Activated CD4-positive, alpha-beta T cell treated with anti-CD3 and anti-CD28 coated beads, Interleukin-2, amount 50 U/mL, for 48 hours (primary cell): ENCODE data around the gene FYB2.

Experiments used
- DNase-seq, 2 experiments: peaks; one replicate each; pipeline ENCODE4 v3.0.0-alpha.2; 2020

The FYB2 gene

DNA sequence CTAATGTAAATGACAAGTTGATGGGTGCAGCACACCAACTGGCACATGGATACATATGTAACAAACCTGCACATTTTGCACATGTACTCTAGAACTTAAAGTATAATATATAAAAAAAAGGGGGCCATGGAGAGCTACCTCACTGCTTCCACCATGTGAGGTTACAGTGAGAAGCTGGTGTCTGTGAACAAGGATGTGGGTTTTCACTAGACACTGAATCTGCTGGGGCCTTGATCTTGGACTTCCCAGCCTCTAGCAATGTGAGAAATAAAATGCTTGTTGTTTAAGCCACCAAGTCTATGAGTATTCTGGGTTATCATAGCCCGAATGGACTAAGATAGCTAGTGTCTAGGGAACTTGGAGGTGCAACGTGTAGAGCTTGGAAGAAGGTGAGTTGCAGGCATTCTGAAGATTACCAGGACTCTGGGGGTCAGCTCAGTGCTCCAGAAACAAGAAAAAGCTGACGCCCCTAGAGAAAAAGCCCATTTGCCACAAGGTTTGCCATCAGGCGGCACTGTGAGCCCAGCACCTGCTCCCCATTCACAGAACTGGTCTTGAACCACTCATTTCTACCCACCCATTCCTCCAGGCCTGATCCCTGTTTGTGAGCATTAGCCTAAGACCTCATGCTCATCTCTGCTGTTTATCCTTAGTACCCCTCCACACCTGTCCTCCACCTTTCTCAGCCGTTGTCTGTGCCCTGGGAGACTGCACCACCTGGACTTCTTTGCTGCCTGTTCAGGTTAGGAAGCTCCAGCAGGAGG lies 15.1 kb upstream of the FYB2 start:
- no peak for DNase-seq

DNA sequence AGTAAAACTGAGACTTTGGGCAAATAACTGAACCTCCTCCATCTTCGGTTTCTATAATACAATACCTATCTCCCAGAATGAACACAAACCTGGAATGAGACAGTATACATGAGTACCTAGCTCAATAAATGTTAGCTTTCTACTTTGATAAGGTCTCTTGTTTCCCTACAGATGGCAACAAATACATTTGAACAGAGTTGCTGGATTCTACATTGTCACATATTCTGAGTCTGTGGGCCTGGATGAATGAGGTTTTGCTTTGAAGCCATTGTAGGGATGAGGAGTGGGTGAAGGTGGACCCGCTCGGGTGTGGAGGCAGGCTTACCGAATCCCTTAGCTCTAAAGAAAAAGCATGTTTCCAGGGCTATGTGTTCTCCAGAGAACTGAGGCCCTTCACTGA lies 13.9 kb upstream of the FYB2 start:
- DNase-seq, result no peak

DNA sequence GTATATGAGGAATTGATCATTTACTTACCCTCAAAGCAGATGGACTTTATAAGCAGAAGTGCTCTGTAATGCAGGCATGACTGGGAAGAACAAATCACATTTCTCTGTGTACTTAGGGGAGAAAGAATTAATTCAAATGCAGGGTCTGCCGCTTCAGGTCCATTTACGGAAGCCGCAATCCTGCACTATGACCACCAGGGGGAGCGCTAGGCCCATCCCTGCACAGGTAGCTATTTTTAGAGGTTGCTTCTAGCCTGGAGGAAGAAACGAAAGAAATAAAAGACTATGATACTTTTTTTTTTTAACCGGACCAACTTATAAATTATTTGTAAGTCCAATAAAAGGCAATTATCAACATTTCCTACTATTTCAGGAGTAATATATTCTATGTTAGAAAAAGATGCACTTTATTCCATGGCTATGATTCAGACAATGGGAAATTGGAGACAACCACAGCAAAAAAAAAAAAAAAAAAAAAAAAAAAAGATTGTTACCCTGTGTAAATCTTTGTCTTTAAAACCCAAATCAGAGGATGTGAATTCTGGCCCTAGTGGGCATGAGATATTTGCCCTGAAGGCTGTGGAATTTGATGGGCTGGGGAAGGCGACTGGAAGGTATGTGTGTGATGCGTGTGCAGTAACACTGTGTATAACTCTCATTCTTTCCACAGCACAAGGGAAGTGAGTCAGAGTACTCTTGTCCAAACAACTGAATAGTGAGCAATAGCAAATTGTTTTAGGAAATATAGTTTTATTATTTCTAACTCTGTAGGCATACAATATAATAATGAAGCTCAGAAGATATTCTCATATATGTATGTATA lies 12.9 kb upstream of the FYB2 start:
- peak; percentile 57 to 68 for DNase-seq

DNA sequence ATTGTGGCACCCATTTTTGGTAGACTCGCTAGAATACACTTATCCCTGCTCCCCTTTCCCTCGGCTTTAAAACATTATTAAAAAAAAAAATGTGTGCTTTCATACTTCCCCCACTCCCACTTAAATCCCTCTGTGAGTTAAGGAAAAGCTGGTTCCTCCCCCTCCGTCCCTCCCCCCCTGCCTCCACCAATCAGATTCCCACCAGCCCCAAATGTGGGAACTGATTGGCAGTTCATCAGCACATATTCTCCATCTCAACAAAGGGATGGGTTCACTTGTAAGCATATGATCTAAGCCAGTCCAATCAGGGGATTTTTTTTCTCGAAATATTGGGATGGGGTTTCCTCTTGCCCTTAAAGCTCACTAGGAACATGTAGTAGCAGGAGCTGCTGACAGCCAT lies 10.8 kb upstream of the FYB2 start:
- DNase-seq, result no peak

DNA sequence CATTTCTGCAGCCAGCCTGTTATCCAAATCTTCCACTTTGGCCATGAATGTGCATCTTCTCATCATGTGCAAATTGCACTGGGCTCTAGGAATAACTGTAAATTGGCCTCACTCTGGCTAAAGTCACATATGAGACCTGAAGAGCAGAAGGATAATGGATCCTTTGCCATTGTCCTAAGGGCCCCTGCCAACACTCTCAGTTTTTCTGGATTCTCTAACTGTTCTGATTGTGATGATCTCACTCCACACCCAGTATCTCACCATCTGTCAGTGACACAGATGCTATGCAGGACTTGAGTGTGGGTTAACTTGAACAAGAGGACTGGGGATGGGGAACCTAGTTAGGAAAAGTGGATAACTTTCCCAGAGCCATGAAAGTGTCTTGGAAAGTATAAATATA lies 8.5 kb upstream of the FYB2 start:
- no peak for DNase-seq

DNA sequence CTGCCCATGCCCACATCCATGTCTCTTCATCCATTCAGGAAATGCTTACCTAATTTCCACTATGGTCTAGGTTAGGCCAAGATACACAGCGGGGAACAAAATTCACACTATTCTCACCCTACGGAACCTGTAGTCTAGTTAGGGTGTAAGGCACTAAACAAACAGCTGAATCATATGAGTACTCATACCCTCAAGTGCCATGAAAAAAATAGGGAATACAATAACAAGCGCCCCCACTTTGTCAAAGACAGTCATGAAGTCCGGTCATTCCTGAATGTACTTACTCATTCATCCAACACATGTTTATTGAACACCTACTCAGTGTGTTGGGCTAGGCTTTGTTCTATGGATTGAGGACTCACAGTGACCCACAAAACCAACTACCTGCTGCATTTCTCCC lies 6.2 kb upstream of the FYB2 start:
- DNase-seq, result no peak

DNA sequence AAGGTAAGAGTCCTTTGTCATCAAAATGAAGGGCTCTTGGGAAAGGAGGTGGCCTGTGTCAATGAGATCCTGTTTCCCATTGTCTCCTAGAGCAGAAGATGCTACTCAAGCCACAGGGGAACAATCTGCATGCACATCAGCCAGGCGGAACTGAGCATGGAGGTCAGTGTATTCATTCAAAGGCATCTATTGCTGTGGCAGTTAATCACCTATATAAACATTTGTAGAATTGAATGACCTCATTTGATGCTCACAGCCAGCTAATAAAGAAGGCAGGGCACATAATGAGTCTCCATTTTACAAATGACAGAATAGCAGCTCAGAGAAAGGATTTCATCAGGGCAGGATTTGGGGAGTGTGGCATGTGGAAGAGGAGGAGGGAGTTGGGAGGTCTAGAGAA lies 5.7 kb upstream of the FYB2 start:
- no peak for DNase-seq

DNA sequence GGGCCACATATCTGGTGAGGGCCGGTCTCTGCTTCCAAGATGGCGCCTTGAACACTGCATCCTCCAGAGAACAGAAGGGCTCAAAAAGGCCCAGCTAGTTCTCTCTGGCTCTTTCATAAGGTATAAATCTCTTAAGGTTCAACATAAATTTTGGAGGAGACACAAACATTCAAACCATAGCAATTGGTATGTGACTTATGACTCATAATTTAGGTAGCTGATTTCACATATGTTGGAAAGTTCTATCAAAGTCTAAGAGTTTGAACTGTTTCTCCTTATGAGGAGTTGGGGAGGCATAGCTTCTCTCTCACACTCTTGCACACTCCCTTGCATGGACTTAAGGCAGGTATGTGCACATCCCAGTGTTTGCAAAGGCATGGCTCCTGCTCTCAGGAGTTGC lies 5.1 kb upstream of the FYB2 start:
- DNase-seq, result no peak

DNA sequence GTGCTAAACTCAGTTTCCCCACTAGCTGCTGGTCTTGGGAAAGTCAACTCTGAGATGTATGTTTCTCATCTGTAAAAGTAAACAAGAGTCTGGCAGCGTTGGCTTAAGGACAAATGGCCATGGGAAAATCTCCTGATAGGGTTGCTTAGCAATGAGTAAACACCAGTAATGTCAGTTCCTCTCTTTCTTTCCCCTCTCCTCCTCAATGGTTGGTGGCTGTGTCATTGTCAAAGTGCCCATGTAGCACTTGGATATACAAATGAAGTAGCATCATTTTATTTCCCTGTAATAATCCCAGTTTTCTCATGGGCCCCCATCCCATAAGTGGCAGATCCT lies 2.2 kb upstream of the FYB2 start:
- DNase-seq, result no peak

DNA sequence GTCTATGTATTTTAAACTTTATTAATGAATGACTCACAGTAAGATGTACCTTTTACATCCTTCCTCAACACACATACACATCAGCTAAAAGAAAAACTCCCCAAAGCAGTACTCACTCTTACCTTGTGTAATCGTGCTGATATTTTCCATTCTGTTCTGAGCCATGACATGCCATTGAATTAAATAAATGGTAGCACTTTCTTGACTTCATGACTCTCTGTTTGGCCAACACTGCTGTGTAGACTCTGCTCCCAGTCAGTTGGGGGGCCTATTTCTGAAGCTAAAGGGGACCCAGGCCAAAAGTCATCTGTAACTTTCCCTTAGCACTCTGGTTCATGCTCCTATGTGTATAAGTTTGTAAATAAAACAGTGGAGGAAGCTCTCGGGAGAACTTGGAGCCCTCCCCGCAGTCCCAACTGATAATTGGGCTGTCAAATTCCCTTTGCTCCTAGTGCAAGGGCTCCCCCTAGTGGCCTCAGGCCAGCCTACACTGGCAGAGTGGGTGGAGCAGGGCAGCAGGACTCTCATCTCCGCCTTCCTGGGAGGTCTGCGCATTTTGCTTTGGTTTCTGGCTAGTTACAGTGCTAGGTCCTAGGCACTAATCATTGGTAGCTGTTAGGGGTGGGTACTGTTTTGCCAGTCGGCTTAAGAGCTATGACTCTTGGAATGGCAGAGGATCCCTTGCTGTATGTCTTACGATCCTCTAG lies 1.7 kb upstream of the FYB2 start:
- peak; percentile 82 to 85 for DNase-seq

DNA sequence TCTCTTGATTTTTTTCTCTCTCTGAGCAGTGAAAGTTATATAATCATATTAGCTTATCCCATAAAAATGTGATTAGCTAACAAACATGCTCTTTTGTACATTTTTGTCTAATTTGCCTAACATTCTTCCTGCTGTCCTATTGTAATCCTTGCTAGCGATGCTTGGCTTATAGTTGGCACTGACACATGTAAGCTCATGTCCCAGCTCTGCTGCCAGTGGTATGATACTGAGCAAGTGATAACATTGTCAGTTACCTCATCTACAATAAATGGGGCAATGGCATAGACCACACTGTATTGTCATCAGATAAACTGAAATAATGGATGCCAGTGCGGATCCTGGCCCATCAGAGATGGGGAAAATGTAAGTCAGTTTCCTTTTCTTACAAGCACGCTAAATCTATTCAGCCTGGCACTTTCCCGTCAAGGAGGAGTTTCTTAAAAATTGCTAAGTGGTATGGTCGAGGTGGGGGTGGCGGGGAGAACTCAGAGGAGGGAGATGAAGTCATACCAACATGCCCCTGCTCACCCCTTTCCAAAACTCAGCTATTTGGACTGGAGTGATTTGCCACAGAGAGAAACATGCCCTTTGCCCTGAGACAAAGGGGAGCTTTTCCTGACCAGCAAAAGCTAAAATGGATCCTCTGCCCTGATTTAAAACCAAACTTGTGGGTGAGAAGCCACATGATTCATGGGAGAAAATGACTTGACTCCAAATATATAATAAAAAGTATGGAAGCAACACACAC lies 1.3 kb downstream of the FYB2 start:
- DNase-seq, result no peak

DNA sequence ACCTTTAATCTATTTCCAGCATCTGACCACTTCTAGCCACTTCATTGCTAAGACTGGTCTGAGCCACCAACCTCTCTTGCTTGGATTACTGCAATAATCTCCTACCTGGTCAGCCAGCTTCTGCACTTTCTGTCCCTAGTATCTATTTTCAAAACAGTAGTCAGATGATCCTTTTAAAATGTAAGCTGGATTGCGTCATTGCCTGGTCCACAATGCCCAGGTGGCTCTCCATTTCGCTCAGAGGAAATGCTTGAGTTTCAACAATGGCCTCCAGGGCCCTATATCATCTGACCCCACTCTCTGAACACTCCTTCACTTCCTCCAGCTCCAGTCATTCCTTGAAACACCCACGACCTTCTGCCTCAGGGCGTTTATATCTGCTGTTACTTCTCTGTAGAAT lies 2.3 kb downstream of the FYB2 start:
- DNase-seq, result no peak

DNA sequence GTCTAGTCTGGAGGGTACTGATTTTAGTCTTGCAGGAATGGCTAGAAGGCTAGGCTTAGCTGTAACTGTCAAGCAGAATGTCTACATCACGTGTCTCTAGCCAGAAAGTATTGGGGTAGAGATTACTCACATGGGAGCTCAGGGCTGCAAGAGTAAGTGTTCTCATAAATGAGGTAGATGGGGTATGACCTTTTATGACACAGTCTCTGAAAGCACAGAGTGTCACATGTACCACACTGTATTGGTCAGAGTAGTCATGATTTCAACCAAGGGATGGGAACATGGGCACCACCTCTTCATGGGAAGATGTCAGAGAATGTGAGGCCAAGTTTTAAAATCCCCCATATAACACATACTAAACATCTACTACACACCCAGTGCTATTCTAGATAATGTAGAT lies 2.9 kb downstream of the FYB2 start:
- no peak for DNase-seq

DNA sequence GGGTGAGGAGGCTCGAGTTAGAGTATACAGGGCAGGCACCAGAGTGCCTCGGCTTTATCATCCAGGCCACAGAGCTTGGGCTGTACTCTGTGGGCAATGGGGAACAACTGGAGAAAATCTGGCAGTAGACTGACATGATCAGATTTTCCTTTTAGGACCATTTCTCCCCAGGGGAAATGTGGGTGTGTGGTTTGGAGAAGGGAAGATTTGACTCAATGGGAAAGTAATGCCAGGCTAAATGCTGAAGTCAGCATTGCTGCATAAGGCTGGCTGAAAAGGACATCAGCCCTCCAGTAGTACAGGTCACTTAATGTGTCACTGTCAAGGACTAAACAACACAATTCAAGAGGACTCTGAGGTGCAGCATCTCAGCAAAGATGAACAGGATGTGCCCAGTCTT lies 5.0 kb downstream of the FYB2 start:
- no peak for DNase-seq

DNA sequence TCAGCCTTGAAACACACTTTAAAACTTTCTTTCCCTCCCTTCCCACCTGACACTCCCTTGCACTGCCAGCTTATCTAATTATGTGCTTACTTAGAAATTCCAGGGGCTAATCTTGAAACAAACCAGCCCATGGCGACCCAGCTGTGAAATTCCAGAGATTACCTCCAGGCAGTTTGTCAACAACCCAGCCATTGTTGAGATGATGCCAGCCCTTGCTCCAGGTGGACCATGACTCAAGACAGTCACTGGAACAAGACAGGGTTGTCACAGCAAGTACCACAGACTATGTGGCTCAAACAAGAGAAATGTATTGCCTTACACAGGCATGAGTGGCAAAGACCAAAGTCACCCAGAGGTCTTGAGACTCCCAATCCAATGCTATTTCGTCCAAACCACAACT lies 7.9 kb downstream of the FYB2 start:
- DNase-seq, result no peak

DNA sequence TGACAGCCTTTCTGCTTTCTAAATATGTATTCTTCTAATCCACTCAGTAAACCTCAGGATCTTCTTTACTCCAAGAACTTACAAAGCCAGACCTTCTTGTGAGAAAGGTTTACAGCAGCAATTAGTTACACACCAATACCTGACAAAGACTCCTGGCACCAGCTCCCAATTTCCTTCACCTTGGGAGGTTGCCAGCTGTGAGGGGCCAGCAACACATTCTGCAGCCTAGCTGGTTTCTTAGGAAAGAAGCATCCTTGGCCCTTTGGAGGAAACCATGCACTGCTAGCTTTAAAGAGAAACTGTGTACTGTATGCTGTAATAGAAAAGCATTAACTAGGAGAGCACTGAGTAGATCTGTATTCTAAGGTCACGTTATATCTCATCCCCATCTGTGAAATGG lies 10.8 kb downstream of the FYB2 start:
- no peak for DNase-seq

DNA sequence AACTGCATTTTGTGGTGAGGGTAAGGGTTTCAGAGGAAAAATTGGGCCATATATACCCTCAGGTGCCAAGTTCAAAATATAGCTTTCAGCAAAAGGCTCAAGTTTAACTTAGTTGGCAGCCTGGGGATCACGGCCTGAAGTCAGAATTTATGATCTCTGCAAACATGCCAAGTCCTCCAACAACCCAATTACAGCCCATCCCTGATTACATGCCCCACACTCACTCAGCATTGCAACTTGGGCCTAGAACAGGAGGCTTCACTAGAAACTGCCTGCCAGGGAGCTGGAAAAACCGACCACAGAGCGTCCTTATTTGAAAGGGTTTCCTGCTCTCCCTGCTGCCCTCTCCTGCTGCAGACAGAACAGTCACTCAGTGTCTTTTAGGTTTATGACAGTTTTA lies 12.4 kb downstream of the FYB2 start:
- no peak for DNase-seq

DNA sequence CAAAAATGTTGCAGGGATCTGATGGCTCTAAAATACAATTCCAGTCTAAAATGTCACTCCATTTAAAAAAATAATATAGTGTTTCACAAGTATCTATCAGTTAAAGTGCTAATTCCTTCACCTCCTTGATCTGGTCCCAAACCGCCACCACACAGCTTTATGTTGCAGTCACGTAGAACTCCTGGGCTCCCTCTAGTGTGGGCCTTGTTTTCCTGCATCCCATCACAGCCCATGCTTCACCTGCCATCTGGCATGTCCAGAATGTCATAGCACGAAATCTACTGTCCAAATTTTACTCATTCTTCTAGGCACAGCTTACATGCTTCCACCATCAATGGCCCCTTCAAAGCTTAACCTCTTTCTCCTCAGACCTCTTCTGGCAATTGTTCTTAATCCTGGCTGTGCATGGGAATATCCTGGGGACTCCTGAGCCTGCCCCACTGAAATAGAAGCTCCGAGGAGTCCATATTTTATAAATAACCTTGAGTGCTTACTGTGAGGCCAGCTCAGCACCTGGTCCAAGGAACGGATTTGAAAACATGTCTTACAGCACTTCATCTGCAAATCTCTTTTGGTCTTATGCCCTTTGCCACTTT lies 15.5 kb downstream of the FYB2 start:
- DNase-seq, result peak in 1 of 2 experiments; percentile 19

DNA sequence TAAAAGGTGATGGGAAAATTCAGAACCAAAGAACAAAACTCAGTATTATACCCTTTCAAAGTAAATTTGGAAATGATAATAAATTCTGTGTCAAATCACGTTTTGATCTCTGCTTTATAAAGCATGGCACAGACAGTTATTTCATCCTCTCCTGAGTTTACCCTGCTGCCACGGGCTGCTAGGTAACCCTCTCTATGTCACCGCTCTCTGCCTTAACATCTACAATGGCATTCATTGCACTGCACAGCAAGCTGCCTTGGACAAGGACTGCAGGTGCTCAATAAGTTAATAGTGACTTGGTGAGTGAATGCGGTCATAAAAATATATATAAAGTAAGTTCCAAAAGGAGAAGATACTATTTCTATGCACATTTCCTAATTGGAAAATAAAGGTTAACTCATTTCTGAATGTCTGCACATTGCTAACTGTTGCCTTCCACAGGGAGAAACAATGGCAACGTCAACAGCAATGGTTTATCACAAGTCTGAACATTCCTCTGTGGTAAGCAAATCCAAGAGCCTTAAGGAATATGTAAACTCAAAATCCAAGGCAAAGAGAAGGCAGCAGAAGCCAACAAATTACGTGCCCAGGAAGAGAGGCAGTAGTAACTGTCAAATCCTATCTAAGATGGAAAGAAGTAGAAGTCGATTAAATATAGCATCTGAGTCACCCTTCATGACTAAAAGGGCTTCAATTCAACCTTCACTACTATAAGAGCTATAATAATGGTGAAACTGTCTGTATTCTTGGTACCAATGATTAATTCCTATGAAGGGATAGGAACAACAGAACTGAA lies 19.4 kb downstream of the FYB2 start:
- no peak for DNase-seq

DNA sequence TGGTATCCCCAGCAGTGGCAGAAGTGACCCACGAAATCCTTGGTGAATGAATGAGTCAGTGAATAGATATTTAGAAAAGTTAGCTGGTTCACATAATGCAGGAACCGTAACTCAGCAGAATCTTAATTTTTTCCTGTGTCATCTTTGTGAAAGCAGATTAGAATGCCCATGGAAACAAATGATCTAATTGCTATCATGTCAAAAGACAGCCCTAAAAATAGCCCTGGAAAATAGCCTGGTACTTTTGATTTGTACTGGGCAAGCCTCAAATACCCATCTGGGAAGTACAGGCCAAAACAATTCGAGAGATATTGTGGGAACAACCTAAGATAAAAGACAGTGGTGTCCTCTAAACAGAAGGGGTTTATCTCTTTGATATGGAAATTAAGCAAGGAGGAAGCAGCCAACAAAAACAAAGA lies 21.1 kb downstream of the FYB2 start:
- DNase-seq, result no peak

DNA sequence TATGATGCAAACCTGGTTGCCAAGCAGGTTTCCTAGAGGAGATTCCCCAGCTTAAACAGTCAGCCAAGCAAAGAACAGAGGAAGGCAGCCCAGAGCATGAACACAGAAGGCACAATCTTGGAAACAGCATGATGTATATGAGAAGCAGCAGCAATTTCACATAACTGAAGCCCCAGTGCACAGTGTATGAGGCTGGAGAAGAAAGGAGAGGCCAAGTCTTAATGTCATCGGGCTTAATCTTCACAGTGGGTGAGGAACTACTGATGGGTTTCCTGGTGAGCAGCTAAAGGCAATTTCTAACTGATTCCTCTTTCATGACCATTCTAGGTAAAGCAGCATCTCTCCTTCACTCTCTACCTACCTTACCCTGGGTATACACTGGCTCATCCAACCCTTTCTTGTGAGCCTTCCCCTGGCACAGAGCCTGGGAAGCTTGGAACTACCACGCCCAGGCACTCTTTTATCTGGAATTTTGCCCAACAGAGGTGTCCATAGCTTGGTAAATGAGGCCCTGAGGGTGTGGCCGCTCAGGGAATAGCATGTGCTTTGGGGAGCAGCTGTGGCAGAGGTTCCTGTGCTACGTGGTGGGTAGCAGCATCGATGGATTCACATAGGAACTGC lies 22.0 kb downstream of the FYB2 start:
- DNase-seq, result no peak

DNA sequence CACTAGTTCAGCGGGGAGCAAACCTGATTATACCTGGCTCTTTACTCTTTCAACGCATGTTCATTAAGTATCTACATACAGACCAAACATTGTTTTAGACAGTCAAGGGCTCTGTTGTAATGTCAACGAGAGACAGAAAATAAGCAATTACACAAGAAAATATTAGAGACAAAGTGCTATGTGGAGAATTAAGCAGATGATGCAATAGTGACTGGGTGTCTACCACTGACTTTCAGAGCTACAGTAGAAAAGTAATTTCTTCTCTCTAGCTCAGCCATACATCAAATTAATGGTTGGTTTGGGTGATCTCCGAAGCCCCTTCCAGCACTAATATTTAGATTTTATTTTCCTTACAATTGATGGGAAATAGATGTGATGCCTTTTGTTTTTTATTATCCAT lies 23.3 kb downstream of the FYB2 start:
- no peak for DNase-seq
